Measurements from ENCODE around the gene HIF1AN.
"Not testable (repeated sequence)": the region's sequence is repeated elsewhere in the genome, so short reads cannot be mapped to it uniquely, and the experiment has no call there.

HIF1AN gene

GRCh38 chr10:100567249-100567648 is 31.5 kb downstream of the HIF1AN start:
- no peak for DNase-seq (ENCODE audit: low read depth in 2 of 2)

- DNase-seq (ENCODE audit: low read depth in 2 of 2), result no peak
Measured at GRCh38 chr10:100567826-100568225, 32.1 kb downstream of the HIF1AN start.

GRCh38 chr10:100568912-100569311 is 33.2 kb downstream of the HIF1AN start:
- no peak for DNase-seq (ENCODE audit: low read depth in 2 of 2)

GRCh38 chr10:100569687-100570481 is 34.1 kb downstream of the HIF1AN start:
- DNase-seq (ENCODE audit: low read depth in 2 of 2), result no peak

- no peak for DNase-seq (ENCODE audit: low read depth in 2 of 2)
Measured at GRCh38 chr10:100570506-100570905, 34.8 kb downstream of the HIF1AN start.

- no peak for DNase-seq (ENCODE audit: low read depth in 2 of 2)
Measured at GRCh38 chr10:100571084-100571856, 35.5 kb downstream of the HIF1AN start.

- not testable (repeated sequence) for DNase-seq (ENCODE audit: low read depth in 2 of 2)
Measured at GRCh38 chr10:100575146-100575545, 39.4 kb downstream of the HIF1AN start.

- no peak for DNase-seq (ENCODE audit: low read depth in 2 of 2)
Measured at GRCh38 chr10:100575585-100576281, 40.0 kb downstream of the HIF1AN start.

- DNase-seq (ENCODE audit: low read depth in 2 of 2), result no peak
Measured at GRCh38 chr10:100576282-100576635, 40.5 kb downstream of the HIF1AN start.

- no peak for DNase-seq (ENCODE audit: low read depth in 2 of 2)
Measured at GRCh38 chr10:100579261-100580090, 43.7 kb downstream of the HIF1AN start.

GRCh38 chr10:100586959-100587358 is 51.2 kb downstream of the HIF1AN start:
- no peak for DNase-seq (ENCODE audit: low read depth in 2 of 2)

GRCh38 chr10:100598166-100598565 is 62.4 kb downstream of the HIF1AN start:
- DNase-seq (ENCODE audit: low read depth in 2 of 2), result no peak

- DNase-seq (ENCODE audit: low read depth in 2 of 2), result no peak
Measured at GRCh38 chr10:100600218-100600617, 64.5 kb downstream of the HIF1AN start.

GRCh38 chr10:100607439-100607838 is 71.7 kb downstream of the HIF1AN start:
- DNase-seq (ENCODE audit: low read depth in 2 of 2), result no peak

All from stimulated activated CD8-positive, alpha-beta memory T cell treated with anti-CD3 and anti-CD28 coated beads, Interleukin-7, amount 100 ng/mL, for 4 hours (primary cell).